CD4-positive, alpha-beta T cell treated with Interleukin-15 for 1 hour (primary cell): Measurements from ENCODE around the gene ZBTB44.

Experiments used
- DNase-seq: peaks from one replicate; pipeline ENCODE4 v3.0.0-alpha.2; 2020

ZBTB44 gene

DNA sequence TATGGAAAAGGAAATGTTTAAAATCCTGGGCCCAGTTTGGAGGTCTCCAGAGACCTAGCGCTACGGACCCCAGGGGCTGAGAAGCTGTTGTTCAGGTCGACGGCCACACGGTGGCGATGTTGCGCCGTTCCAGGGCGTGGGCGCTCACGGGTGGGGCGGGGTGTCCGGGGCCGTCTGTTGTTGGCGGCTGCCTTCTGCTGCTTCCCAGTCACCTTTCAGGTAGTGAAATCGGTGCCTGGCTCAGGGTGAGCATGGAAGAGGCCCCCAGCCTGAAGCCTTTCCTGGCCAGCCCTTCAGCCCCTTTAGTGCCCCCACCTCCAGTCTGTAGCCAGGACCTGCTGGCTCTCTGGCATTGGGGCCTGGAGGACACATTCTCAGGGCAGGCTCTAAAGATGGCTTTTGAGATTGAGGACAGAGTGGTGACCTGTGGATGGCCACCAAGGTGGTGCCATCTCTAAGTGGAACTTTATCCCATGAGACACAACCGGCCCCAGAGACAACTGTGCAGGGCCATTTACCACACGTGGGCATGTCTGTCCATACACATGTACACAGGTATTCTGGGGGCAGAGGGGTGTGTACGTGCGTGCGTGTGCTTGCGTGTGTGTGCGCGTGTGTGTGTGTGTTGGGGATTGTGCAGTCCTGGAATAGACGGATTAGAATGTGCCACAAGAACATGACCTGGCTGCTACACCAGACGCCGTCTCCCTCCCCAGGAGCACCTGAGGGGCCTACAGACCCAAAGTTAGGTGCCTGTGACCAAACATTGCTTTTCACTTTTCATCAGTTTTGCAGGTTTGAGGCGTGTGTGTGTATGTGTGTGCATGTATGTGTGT lies 101.4 kb downstream of the ZBTB44 start:
- DNase-seq: peak; percentile 62

GRCh38 chr11:130212431-130212961 lies 102.2 kb downstream of the ZBTB44 start:
- no peak for DNase-seq

DNA sequence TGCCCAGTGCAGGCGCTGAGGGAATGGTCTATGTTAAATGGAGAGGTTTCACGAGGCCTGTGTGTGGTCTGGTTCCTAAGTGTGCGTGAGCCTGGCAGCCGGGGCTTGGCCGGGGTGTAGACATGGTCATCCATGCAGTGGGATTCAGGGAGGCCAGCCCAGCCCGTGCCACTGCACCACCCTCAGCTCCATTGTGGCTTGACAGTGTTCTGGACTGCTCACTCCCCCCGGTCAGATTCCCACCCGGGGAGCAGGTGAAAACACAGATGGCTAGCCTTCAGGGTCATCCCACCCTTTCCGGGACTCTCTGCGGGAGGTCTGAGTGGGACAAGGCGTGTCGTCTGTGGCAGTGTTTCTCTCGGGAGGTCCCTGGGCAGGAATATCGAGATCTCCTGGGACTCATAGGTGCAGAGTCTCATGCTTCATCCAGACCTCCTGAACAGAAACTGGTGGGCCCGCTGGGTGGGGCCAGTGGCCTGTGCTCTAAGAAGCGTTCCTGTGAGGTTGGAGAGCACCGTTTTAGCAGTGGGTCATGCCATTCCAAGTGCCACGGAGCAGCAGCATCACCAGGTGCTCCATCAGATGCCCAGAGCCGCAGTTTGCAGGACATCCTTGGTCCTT lies 102.8 kb downstream of the ZBTB44 start:
- DNase-seq: no peak

DNA sequence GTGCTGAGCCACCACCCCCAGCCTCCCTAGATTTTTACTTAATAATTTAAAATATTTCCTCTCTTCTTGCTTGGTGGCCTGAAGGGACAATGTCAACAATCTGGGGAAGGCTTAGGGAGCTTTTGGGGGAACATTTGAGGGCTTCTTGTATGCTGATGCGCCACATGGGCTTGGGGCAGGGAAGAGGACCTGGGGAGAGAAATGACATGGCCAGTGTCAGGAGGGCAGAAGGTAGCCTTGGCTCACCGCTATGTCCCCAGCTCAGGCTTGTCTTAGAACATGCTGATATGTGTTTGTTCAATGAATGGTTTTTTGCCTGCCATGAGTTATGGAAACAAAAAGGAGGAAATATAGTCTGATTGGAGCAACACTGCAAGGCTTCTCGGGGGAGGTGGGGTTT lies 103.6 kb downstream of the ZBTB44 start:
- no peak for DNase-seq

GRCh38 chr11:130209954-130210854 lies 104.5 kb downstream of the ZBTB44 start:
- no peak for DNase-seq

- DNase-seq: no peak
Measured at GRCh38 chr11:130209128-130209932, 105.4 kb downstream of the ZBTB44 start.

DNA sequence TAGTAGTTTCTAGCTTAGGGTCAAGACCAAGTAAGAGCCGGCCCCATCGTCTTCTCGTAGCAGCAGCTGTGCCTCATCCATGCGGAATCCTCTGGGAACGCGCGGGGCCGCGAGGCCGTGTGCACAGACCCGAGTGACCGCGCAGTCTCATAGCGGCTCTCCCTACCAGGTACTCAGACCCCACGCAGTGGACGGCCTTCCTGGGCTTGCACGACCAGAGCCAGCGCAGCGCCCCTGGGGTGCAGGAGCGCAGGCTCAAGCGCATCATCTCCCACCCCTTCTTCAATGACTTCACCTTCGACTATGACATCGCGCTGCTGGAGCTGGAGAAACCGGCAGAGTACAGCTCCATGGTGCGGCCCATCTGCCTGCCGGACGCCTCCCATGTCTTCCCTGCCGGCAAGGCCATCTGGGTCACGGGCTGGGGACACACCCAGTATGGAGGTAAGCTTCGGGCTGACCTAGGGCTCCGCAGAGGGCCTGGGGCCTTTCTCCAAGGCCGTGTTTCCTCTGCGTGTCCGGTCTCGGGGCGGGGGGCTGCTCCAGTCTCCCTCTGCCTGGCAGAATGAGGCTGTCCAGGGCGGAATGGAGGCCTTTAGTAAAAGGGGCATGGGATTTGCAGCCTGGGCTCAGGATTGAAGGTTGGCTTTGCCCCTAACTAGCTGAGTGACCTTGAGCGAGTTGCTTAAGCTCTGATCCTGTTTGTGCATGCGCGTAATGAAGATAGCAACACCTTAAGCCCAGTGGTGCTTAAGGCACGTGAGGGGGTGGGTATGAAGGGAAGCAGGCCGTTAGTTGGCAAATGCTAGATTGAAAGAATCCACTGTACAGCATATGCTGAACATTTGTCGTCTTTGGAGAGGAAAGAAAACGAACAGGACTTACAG lies 106.2 kb downstream of the ZBTB44 start:
- DNase-seq: no peak

DNA sequence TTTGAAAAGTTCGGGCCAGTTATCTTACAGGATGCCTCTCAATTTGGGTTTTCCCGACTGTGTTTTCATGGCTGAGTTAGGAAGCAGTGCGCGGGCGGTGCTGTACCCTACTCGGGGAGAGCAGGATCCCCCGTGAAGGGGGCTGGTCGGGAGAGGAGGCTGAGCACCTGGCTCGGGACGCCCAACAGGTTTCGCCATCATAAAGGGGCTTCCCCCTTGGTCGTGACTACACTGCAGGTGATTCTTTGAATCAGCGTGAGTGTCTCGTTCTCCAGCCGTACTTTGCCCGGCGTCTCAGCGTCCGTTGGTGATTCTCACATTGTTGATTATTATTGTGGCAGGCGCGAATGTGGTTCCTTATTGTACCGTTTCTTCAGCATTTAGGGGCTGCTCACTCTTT lies 108.6 kb downstream of the ZBTB44 start:
- DNase-seq: no peak

GRCh38 chr11:130204703-130205095 lies 110.0 kb downstream of the ZBTB44 start:
- no peak for DNase-seq

- no peak for DNase-seq
Measured at GRCh38 chr11:130203766-130204702, 110.7 kb downstream of the ZBTB44 start.

DNA sequence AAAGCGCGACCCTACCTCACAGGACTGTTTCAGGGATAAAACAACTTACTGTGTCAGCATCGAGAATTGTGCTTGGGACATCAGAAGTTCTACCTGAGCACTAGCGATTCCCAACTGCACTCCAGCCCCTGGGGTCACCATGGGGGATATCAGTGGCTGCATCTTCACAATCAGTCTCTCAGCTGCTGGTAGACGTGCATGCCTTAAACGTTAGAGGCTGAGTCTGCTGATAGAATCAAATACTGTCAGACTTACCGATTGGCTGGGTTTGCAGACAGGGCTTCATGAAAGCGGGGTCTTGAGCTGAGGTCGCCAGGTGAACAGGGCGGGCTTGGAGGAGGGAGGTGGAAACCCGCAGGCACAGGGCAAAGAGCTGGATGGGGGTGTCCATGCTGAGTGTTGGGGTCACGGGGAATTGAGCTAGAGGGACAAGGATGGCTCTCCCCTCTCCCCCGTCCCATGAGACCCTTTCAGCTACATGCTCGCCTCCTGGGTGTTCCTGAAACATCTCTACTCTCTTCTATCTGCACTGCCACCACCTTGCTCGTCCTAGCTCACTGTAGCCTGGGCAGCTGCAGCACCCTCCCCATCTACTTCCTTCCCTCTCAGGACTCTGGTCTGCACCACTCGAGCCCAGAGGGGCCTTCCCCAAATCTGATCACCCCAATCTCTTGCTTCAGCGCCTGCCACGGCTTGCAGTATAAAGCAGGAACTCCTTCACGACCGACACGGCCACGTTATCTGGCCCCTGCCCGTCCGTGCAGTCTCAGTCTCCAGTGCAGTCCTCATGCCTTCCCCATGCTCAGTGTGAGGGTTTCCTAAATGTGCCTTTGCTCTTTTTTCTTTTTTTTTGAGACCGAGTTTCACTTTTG lies 111.7 kb downstream of the ZBTB44 start:
- no peak for DNase-seq

DNA sequence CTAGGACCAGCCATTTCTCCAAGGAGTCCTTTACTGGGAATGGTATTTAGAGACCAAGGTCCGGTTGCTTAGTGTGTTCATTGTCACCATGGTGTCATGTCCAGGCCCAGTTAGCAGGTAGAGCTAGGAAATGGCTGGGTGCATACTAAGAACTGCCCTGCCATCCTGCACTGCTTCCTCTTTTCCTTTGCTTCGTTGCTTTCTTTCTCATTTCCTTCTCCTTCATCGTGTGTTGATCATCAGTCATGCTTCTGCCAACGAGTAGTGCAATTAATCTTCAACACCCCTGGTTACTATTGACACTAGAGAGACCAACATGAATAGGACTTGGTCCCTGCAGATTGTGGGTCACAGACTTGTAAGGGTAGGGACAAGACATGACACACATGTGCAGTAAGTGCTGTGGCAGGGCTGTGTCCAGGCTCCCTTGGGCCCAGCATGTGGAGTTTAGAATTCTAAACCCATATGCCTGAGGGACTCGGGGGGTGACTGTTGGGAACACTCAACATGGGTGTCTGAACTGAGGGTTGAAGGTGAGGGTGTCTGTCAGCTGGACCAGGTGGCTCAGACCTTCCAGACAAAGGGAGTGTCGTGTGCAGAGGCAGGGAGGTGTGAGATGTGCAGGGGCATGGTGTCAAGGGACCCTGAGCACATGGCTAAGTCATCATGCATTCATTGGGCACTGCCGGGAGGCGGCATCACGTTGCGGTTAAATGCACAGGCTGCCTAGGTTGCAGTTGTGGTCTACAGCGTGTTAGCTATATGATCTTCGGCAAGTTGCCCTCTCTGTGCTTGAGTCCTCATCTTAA lies 112.5 kb downstream of the ZBTB44 start:
- DNase-seq: no peak

DNA sequence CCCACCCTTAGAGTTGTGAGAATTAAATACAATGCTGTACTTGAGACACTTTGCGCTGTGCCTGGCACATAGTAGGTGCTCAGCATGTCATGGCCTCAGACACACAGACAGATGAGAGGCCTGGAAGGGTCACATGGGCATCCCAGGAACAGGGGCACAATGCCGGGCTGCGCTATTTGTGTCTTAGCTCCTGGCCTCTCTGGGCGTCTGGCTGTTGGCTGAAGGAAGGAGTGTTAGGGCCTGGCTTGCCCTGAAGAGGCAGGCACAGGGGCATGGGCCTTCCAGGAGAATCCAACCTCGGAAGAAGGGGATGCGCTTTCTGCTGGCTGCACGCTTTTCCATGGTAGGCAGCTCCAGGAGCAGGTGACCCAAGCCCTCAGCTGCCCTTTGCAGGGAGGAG lies 113.7 kb downstream of the ZBTB44 start:
- DNase-seq: no peak

DNA sequence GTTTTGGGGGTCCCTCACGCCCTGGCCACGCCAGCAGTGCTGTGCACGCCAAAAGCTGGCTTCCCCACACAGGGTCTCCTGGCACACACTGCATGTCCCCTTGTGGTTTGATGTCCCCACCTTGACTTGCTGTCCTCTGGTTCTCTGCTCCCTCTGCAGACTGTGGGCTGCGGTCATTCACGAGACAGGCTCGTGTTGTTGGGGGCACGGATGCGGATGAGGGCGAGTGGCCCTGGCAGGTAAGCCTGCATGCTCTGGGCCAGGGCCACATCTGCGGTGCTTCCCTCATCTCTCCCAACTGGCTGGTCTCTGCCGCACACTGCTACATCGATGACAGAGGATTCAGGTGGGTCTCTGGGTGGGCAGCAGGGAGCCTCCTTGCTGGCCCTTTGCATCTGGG lies 114.9 kb downstream of the ZBTB44 start:
- DNase-seq: no peak

DNA sequence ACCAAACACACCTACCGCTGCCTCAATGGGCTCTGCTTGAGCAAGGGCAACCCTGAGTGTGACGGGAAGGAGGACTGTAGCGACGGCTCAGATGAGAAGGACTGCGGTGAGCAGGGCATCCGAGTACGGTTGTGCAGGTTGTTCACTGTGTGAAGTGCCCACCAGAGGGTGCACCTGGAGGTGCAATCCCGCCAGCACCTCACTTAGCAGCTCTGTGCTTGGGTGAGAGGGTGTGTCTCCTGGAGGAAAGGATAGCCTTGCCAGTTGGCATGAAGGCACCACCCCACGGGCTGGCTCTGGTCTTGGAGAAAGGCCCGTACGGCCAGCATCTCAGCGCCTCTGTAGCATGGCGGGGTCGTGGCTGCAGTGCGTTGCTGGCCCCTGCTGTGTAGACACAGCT lies 115.8 kb downstream of the ZBTB44 start:
- no peak for DNase-seq

DNA sequence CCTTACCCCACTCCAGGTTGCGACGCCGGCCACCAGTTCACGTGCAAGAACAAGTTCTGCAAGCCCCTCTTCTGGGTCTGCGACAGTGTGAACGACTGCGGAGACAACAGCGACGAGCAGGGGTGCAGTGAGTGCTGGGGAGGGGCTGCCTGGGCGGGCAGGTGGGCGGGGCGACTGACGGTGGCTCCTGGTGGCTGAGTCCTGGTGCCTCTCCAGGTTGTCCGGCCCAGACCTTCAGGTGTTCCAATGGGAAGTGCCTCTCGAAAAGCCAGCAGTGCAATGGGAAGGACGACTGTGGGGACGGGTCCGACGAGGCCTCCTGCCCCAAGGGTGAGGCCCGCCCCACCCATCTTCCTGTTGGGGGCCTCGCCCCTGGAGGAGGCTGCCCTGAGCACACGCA lies 116.4 kb downstream of the ZBTB44 start:
- no peak for DNase-seq

- DNase-seq: no peak
Measured at GRCh38 chr11:130197386-130198035, 117.2 kb downstream of the ZBTB44 start.
